ENCODE results near the gene RASGRP1.

Gene RASGRP1

DNA sequence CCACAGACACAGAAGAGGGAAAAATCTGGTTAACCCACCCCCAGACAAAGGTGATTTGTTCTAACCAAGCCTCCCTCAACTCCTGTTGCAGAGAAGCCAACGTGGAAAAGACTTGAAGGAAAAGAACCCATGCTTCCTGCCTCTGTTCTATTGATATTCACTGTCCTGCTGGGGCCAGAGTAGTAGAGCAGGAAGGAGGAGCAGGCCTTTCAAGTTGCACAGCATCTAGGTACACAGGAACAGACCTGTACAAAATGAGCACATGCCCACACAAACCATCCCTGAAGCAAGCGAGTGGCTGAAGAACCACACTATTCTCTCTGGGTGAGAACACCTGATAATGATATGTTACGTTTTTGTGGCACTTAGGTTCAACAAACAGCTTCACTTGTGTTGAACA, 29.9 kb downstream of the RASGRP1 start:
- no peak overlapping the region for H3K4me3 ChIP-seq
- no peak overlapping the region for H3K9ac ChIP-seq
- no peaks in the 10 kb centered on the region for H3K27me3 ChIP-seq
- H3K36me3 ChIP-seq, result peaks cover 0 to 13% (median 0%) of the 10 kb centered on the region in 11 experiments; a peak in 4 of 22 replicates
- H3K4me1 ChIP-seq, result no peaks in the 10 kb centered on the region
- no peaks in the 10 kb centered on the region for H4K20me1 ChIP-seq
- TF ChIP-seq Cebpa-rat (IDR thresholded peaks at IDR 0.05), result no peak
- H3K27ac ChIP-seq, result no peak overlapping the region
- H3K4me2 ChIP-seq, result no peak overlapping the region
- no peaks in the 10 kb centered on the region for H3K9me3 ChIP-seq (replicated peaks in 1 of 11)

DNA sequence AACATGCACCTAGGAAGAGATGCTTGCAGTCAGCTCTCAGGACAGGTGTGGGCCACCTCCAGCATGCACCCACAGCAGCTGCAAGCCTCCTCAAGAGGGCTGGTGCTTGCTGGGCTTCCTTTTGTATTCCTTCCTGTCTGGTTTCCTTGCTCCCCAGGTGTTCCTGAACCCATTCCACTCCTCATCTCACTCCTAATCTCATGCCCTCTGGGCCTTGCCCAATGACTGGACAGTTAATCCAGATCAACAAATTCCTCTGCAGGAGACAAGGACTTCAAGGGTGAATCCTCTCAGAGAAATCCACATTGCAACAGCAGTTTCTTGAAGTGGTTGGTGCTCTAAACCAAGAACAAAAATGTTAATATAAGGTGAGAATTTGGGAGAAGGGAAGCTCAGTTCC, 30.7 kb downstream of the RASGRP1 start:
- TF ChIP-seq Cebpa-rat (IDR thresholded peaks at IDR 0.05), result no peak
- Histone ChIP-seq H3K4me2 (no peak overlapping the region), H3K36me3 (peaks cover 0 to 17% (median 0%) of the 10 kb centered on the region in 11 experiments; a peak in 4 of 22 replicates), H3K4me1 (no peaks in the 10 kb centered on the region), H3K27ac (no peak overlapping the region), H3K9me3 (replicated peaks in 1 of 11) (no peaks in the 10 kb centered on the region), H4K20me1 (no peaks in the 10 kb centered on the region), H3K4me3 (no peak overlapping the region), H3K27me3 (no peaks in the 10 kb centered on the region), H3K9ac (no peak overlapping the region)

- Histone ChIP-seq H3K9ac (no peak overlapping the region), H3K4me2 (no peak overlapping the region), H3K4me1 (no peaks in the 10 kb centered on the region), H4K20me1 (no peaks in the 10 kb centered on the region), H3K4me3 (no peak overlapping the region), H3K36me3 (peaks cover 0 to 17% (median 0%) of the 10 kb centered on the region in 11 experiments; a peak in 4 of 22 replicates), H3K27ac (no peak overlapping the region), H3K27me3 (no peaks in the 10 kb centered on the region), H3K9me3 (replicated peaks in 1 of 11) (no peaks in the 10 kb centered on the region)
- TF ChIP-seq Cebpa-rat (IDR thresholded peaks at IDR 0.05), result no peak
These were observed 31.1 kb downstream of the RASGRP1 start for GRCh38 chr15:38533416-38533915.

- no peak for TF ChIP-seq Cebpa-rat (IDR thresholded peaks at IDR 0.05)
- Histone ChIP-seq H3K4me1 (no peaks in the 10 kb centered on the region), H3K27me3 (no peaks in the 10 kb centered on the region), H3K4me3 (no peak overlapping the region), H3K9ac (no peak overlapping the region), H3K36me3 (peaks cover 0 to 17% (median 0%) of the 10 kb centered on the region in 11 experiments; a peak in 4 of 22 replicates), H3K9me3 (replicated peaks in 1 of 11) (no peaks in the 10 kb centered on the region), H3K4me2 (no peak overlapping the region), H4K20me1 (no peaks in the 10 kb centered on the region), H3K27ac (no peak overlapping the region)
These were observed 31.9 kb downstream of the RASGRP1 start for GRCh38 chr15:38532728-38533127.

DNA sequence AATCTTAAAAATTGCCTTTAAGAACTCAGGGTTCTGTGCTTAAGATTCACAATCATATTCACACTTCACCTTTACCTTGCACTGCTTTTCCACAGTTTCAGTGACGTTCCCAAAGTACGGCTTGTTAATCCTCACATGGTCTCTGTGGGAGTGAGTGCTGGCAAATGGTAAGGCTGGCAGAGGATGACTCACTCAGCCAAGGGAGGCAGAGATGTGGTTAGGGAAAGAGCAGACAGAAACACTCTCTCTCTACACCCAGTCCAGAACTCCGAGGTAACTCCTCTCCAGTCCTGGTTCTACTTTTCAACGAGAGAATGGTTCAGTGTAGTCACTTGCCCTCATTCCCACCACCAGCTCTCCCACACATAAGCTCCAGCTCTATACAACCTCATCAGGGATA, 33.1 kb downstream of the RASGRP1 start:
- Histone ChIP-seq H3K4me3 (no peak overlapping the region), H4K20me1 (no peaks in the 10 kb centered on the region), H3K36me3 (peaks cover 0 to 18% (median 0%) of the 10 kb centered on the region in 11 experiments; a peak in 4 of 22 replicates), H3K9me3 (replicated peaks in 1 of 11) (no peaks in the 10 kb centered on the region), H3K4me1 (no peaks in the 10 kb centered on the region), H3K27me3 (no peaks in the 10 kb centered on the region), H3K4me2 (no peak overlapping the region), H3K27ac (no peak overlapping the region), H3K9ac (no peak overlapping the region)
- TF ChIP-seq Cebpa-rat (IDR thresholded peaks at IDR 0.05), result no peak

GRCh38 chr15:38530113-38530512, 34.5 kb downstream of the RASGRP1 start:
- Histone ChIP-seq H4K20me1 (no peaks in the 10 kb centered on the region), H3K27ac (no peak overlapping the region), H3K4me3 (no peak overlapping the region), H3K9ac (no peak overlapping the region), H3K9me3 (replicated peaks in 1 of 11) (no peaks in the 10 kb centered on the region), H3K4me2 (no peak overlapping the region), H3K27me3 (no peaks in the 10 kb centered on the region), H3K4me1 (no peaks in the 10 kb centered on the region), H3K36me3 (peaks cover 0 to 27% (median 0%) of the 10 kb centered on the region in 11 experiments; a peak in 7 of 22 replicates)
- no peak for TF ChIP-seq Cebpa-rat (IDR thresholded peaks at IDR 0.05)

DNA sequence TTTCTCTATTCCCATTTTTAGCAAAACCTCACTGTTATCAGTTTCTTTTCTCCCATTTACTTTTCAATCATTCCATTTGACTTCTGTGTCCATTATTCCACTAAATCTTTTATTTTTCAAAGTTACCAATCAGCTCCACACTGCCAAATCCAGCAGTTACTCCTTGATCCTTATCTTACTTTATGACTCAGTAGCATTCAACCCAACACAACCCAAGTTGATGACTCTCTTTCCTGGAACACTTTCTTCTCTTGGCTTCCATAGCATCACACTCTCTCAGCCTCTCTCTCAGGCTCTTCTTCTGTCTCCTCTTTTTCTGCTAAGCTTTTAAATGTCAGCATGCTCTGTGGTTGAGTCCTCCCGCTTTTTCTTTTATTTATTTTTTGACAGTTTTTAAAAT, 36.3 kb downstream of the RASGRP1 start:
- Histone ChIP-seq H3K9me3 (replicated peaks in 1 of 11) (no peaks in the 10 kb centered on the region), H4K20me1 (no peaks in the 10 kb centered on the region), H3K27me3 (no peaks in the 10 kb centered on the region)

GRCh38 chr15:38526158-38526557, 38.5 kb downstream of the RASGRP1 start:
- Histone ChIP-seq H3K4me1 (no peaks in the 10 kb centered on the region), H3K9ac (no peak overlapping the region), H3K9me3 (replicated peaks in 1 of 11) (no peaks in the 10 kb centered on the region), H3K36me3 (peaks cover 0 to 34% (median 0%) of the 10 kb centered on the region in 11 experiments; a peak in 7 of 22 replicates), H3K27me3 (no peaks in the 10 kb centered on the region), H3K27ac (no peak overlapping the region), H3K4me3 (no peak overlapping the region), H4K20me1 (0 out of 22 replicates have a peak, but pooled peaks cover 0 to 1% (median 0%) of the 10 kb centered on the region in 11 experiments), H3K4me2 (no peak overlapping the region)
- TF ChIP-seq Cebpa-rat (IDR thresholded peaks at IDR 0.05), result no peak

More for the DNA sequence above, 36.3 kb downstream of the RASGRP1 start:
- Histone ChIP-seq H3K4me1 (no peaks in the 10 kb centered on the region), H3K27ac (no peak overlapping the region), H3K9ac (no peak overlapping the region), H3K4me2 (no peak overlapping the region), H3K4me3 (no peak overlapping the region), H3K36me3 (peaks cover 0 to 31% (median 0%) of the 10 kb centered on the region in 11 experiments; a peak in 8 of 22 replicates)
- TF ChIP-seq Cebpa-rat (IDR thresholded peaks at IDR 0.05), result no peak

GRCh38 chr15:38525489-38525888, 39.1 kb downstream of the RASGRP1 start:
- Histone ChIP-seq H3K9ac (no peak overlapping the region), H3K4me2 (no peak overlapping the region), H3K36me3 (peaks cover 0 to 34% (median 0%) of the 10 kb centered on the region in 11 experiments; a peak in 7 of 22 replicates), H3K27ac (no peak overlapping the region), H3K4me3 (no peak overlapping the region), H3K27me3 (no peaks in the 10 kb centered on the region), H3K4me1 (no peaks in the 10 kb centered on the region), H4K20me1 (0 out of 22 replicates have a peak, but pooled peaks cover 0 to 3% (median 0%) of the 10 kb centered on the region in 11 experiments), H3K9me3 (replicated peaks in 1 of 11) (no peaks in the 10 kb centered on the region)
- no peak for TF ChIP-seq Cebpa-rat (IDR thresholded peaks at IDR 0.05)

DNA sequence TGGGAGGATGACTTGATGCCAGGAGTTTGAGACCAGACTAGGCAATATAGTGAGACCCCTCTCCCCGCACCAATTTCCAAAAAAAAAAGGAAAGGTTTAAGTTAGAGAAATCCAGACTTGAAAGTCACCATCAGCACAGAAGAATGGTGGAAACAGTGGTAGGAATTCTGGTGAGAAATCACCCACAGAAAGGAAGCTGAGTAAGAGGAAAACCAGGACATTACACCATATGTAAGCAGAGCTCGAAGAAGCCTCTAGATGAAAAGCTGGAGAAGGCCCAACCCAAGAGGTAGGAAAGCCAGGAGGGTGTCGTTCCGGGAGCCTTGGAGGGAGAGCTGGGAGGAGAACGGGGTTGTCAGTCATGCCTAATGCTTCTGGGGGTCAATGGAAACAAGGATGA, 40.5 kb downstream of the RASGRP1 start:
- Histone ChIP-seq H3K36me3 (peaks cover 0 to 30% (median 0%) of the 10 kb centered on the region in 11 experiments; a peak in 7 of 22 replicates), H3K4me3 (no peak overlapping the region)
- TF ChIP-seq Cebpa-rat (IDR thresholded peaks at IDR 0.05), result no peak

More for the DNA sequence above, 40.5 kb downstream of the RASGRP1 start:
- H3K9me3 ChIP-seq (replicated peaks in 1 of 11), result no peaks in the 10 kb centered on the region
- H4K20me1 ChIP-seq, result 0 out of 22 replicates have a peak, but pooled peaks cover 0 to 3% (median 0%) of the 10 kb centered on the region in 11 experiments
- no peak overlapping the region for H3K4me2 ChIP-seq
- H3K9ac ChIP-seq, result no peak overlapping the region
- H3K27ac ChIP-seq, result no peak overlapping the region
- H3K27me3 ChIP-seq, result no peaks in the 10 kb centered on the region
- no peaks in the 10 kb centered on the region for H3K4me1 ChIP-seq

All from BLaER1 treated with 17β-estradiol and CSF1 and Interleukin-3, amounts not matched to agents 10 nM and 100 nM (cell line).